GM12878 (cell line): ENCODE results near the gene HMGN4. TPM values are rescaled to one million over a fixed set of nuclear protein-coding genes. Genes with fewer than 3 reads are reported as not detected.

Source experiments
- ATAC-seq: fragments of 200-7000 bp; cut with Tn5 transposase; 3 replicates; pipeline ENCODE4 v1.9.1; 2020; ENCODE audit warnings: mild to moderate bottlenecking, moderate library complexity
- BruUV-seq: library from RNA; stranded (reverse); fragments of 400-500 nt; replicated peaks from 2 replicates; lab custom pipeline; 2021; lab: Mats Ljungman, UMichigan
- CTCF ChIA-PET: fragments of 300-600 bp; sonication (Branson Sonifier 250); formaldehyde crosslinking; extraction: SDS; loops from one replicate; lab custom pipeline; 2021; ENCODE audit warnings: inconsistent platforms; lab: Yijun Ruan, JAX
- POLR2A ChIA-PET: fragments of 350-600 bp; formaldehyde crosslinking; extraction: SDS; loops from one replicate; lab custom pipeline; 2021; ENCODE audit warnings: inconsistent platforms; lab: Charles Lee
- RAD21 ChIA-PET: fragments of 300-600 bp; sonication (Branson Sonifier 250); formaldehyde crosslinking; loops from one replicate; lab custom pipeline; 2023; ENCODE audit warnings: antibody characterized with exemption; ENCODE audit not compliant: unreplicated experiment; lab: Charles Lee
- SMC1A ChIA-PET: fragments of 300-600 bp; sonication (Branson Sonifier 250); formaldehyde crosslinking; loops from one replicate; lab custom pipeline; 2023; ENCODE audit not compliant: unreplicated experiment, uncharacterized antibody; lab: Charles Lee
- DNase-seq: peaks from one replicate; pipeline ENCODE4 v3.0.0-alpha.2; 2011; ENCODE audit warnings: low read depth, low spot score
- FAIRE-seq: peaks from 3 replicates; lab custom pipeline; 2011; peaks lifted over from hg19 to GRCh38; lab: Jason Lieb, UNC
- H2AFZ ChIP-seq: 2 replicates; pipeline ENCODE4 v1.6.0; 2011; ENCODE audit warnings: low read depth, low read length, control low read depth; ENCODE audit not compliant: control insufficient read depth
- H3K27ac ChIP-seq: 2 replicates; pipeline ENCODE4 v1.5.1; 2011; ENCODE audit warnings: control low read depth; ENCODE audit not compliant: control insufficient read depth, insufficient read depth
- H3K27me3 ChIP-seq, 2 experiments: replicated peaks in 1 of 2; 2 replicates each; pipeline versions ENCODE4 v1.6.0 to v1.6.1; 2011; ENCODE audit warnings: low read length in 1 of 2; ENCODE audit not compliant: control insufficient read depth in 2 of 2, insufficient read depth in 2 of 2
- H3K36me3 ChIP-seq, 2 experiments: 2 replicates each; pipeline ENCODE4 v1.5.1; 2011; ENCODE audit warnings: low read length in 1 of 2; ENCODE audit not compliant: control insufficient read depth in 2 of 2, insufficient read depth in 2 of 2
- H3K4me1 ChIP-seq: 2 replicates; pipeline ENCODE4 v1.6.1; 2011; ENCODE audit warnings: mild to moderate bottlenecking, low read length, moderate library complexity, mixed read lengths; ENCODE audit not compliant: control insufficient read depth, insufficient read depth
- H3K4me2 ChIP-seq: 2 replicates; pipeline ENCODE4 v1.6.0; 2011; ENCODE audit warnings: control low read depth; ENCODE audit not compliant: control insufficient read depth, insufficient read depth
- H3K4me3 ChIP-seq: fragments of 200-600 bp; sonication (generic); 2 replicates; pipeline ENCODE4 v1.5.1; 2016
- H3K79me2 ChIP-seq: 2 replicates; pipeline ENCODE4 v1.6.0; 2011; ENCODE audit warnings: low read length; ENCODE audit not compliant: control insufficient read depth, insufficient read depth
- H3K9ac ChIP-seq: 2 replicates; pipeline ENCODE4 v1.8.0; 2011; ENCODE audit warnings: low read length, control low read depth, mixed read lengths; ENCODE audit not compliant: control insufficient read depth, insufficient read depth
- H3K9me3 ChIP-seq: replicated peaks from 3 replicates; pipeline ENCODE4 v1.5.1; 2011; ENCODE audit warnings: mild to moderate bottlenecking, low read length; ENCODE audit not compliant: control insufficient read depth, insufficient read depth
- H4K20me1 ChIP-seq: 2 replicates; pipeline ENCODE4 v1.6.0; 2011; ENCODE audit not compliant: control insufficient read depth, insufficient read depth
- BCL11A ChIP-seq: IDR thresholded peaks from 2 replicates; pipeline ENCODE4 v1.6.1; 2011; ENCODE audit warnings: low read depth, low read length
- BCL3 ChIP-seq: IDR thresholded peaks from 2 replicates; pipeline ENCODE4 v1.6.1; 2011; ENCODE audit warnings: borderline replicate concordance, low read depth, mild to moderate bottlenecking, moderate library complexity, low read length; ENCODE audit not compliant: insufficient read depth, poor library complexity, severe bottlenecking
- CTCF ChIP-seq, 3 experiments: IDR thresholded peaks in 2 of 3; conservative IDR thresholded peaks in 1 of 3; 2 replicates each; pipeline ENCODE4 v1.5.1; 2011; ENCODE audit warnings: low read depth in 3 of 3, low read length in 3 of 3, mild to moderate bottlenecking in 3 of 3, control low read depth in 2 of 3, moderate library complexity in 2 of 3, inconsistent platforms in 1 of 3, mixed read lengths in 1 of 3; ENCODE audit not compliant: control insufficient read depth in 2 of 3, insufficient read depth in 1 of 3; ENCODE audit errors: extremely low read depth in 1 of 3
- E4F1 ChIP-seq: fragments of 450-650 bp; IDR thresholded peaks from 2 replicates; pipeline ENCODE4 v1.6.1; 2018; ENCODE audit warnings: borderline replicate concordance, mild to moderate bottlenecking; ENCODE audit not compliant: partially characterized antibody
- RAD21 ChIP-seq: IDR thresholded peaks from 2 replicates; pipeline ENCODE4 v1.6.1; 2011; ENCODE audit warnings: mild to moderate bottlenecking, low read depth, low read length, moderate library complexity; ENCODE audit not compliant: insufficient read depth
- RFX5 ChIP-seq: IDR thresholded peaks from 2 replicates; pipeline ENCODE4 v1.6.1; 2011; ENCODE audit warnings: low read depth, low read length, improper control_type of control experiment
- SMC3 ChIP-seq: IDR thresholded peaks from 2 replicates; pipeline ENCODE4 v1.6.1; 2011; ENCODE audit warnings: low read length, improper control_type of control experiment, borderline replicate concordance
- ZNF622 ChIP-seq: fragments of 450-650 bp; IDR thresholded peaks from 2 replicates; pipeline ENCODE4 v1.6.1; 2017; ENCODE audit warnings: mild to moderate bottlenecking, inconsistent platforms
- WGBS: methylation state at CpG from one replicate; pipeline ENCODE4 v1.1.6; 2016; ENCODE audit warnings: low lambda C conversion rate; ENCODE audit not compliant: insufficient replicate concordance, insufficient coverage; ENCODE audit errors: missing lambda C conversion rate; 5-methylcytosine and 5-hydroxymethylcytosine counted together
- in situ Hi-C: fragments of 300-500 bp; cut with MboI; formaldehyde crosslinking; loops from 9 replicates; pipeline ENCODE4 v1.14.3; 2018; ENCODE audit warnings: mixed read lengths
- intact Hi-C: fragments of 100-400 bp; cut with micrococcal nuclease; formaldehyde crosslinking; loops from one replicate; pipeline ENCODE4 v1.14.2; 2022; ENCODE audit not compliant: unreplicated experiment
- polyA plus RNA-seq, 11 experiments: library from polyadenylated mRNA; depleted of rRNA in 4 of 11; unstranded in 6 of 11; stranded (reverse) in 5 of 11; fragments of >200 nt; fragmentation: Nextera tagmentation in 4 of 11; fragmentation: Illumina TruSeq in 1 of 11; extraction: Ambion mirVana in 4 of 11; extraction: Trizol in 1 of 11; gene quantifications; 1 replicate in 1 of 11; 2 replicates in 10 of 11; pipeline versions ENCODE4 v1.2.1 to v1.2.3, GENCODE V29; 2011 to 2016; ENCODE audit warnings: inconsistent platforms in 2 of 11, missing spikeins in 2 of 11, low read depth in 1 of 11
- total RNA-seq, 4 experiments: library from RNA; depleted of rRNA in 3 of 4; stranded (reverse); fragments of >200 nt in 3 of 4; fragmentation: Illumina TruSeq in 1 of 4; extraction: Trizol in 1 of 4; gene quantifications; 2 replicates each; pipeline versions ENCODE4 v1.2.1 to v1.2.3, GENCODE V29; 2013 to 2021

The HMGN4 gene
- total and polyA plus RNA-seq, 10 of the 15 experiments (the other 5 are each of a cell fraction or from before 2014, with no cell fraction given) = 26.7 to 99.1 (median 76.7) TPM

- TF ChIP-seq BCL11A (no peak), BCL3 (no peak), RAD21 (peak; percentile 63), SMC3 (peak; percentile 72; the same call in 1 of the 2 replicates), E4F1 (no peak), RFX5 (no peak), CTCF (IDR thresholded peaks at IDR 0.05 in 2 of 3, conservative IDR thresholded peaks at IDR 0.05 in 1 of 3; ENCODE audit: control insufficient read depth in 2 of 3, extremely low read depth in 1 of 3, insufficient read depth in 1 of 3, low read depth in 3 of 3, low read length in 3 of 3) (peak; percentile 36 to 45 (median 43); a peak in 4 of 6 replicates), ZNF622 (no peak)
- FAIRE-seq (no peak), DNase-seq (no peak), ATAC-seq (peak; percentile 96)
- Histone ChIP-seq H3K36me3 (no peaks in the 10 kb centered on the region), H3K4me1 (no peaks in the 10 kb centered on the region), H3K4me2 (no peak overlapping the region), H3K9me3 (no peaks in the 10 kb centered on the region), H4K20me1 (no peaks in the 10 kb centered on the region), H2AFZ (peak overlapping the region; percentile 37; the same call in 1 of the 2 replicates), H3K4me3 (no peak overlapping the region), H3K27ac (no peak overlapping the region), H3K9ac (no peak overlapping the region), H3K79me2 (no peaks in the 10 kb centered on the region), H3K27me3 (no peaks in the 10 kb centered on the region; a peak in 1 of 4 replicates)
- intact Hi-C loops = loop anchor here (1.0 kb wide), 1 partner anchor 151 kb away; no protein-coding TSS in a partner anchor
- SMC1A ChIA-PET = interaction anchor here (1.0 kb wide), 2 partner anchors 10 to 16 kb away, joined by 3 to 4 read pairs; no protein-coding TSS in a partner anchor
- WGBS = 54% methylated on average over 2 of the region's 2 CpGs
- RAD21 ChIA-PET = interaction anchor here (1.7 kb wide), 1 partner anchor 19 kb away, joined by 4 read pairs; no protein-coding TSS in a partner anchor
- in situ Hi-C loops = no loop called here
- CTCF ChIA-PET = no interaction called here
- POLR2A ChIA-PET = no interaction called here
- no TSS peak for BruUV-seq
These were observed 44.9 kb upstream of the HMGN4 start for GRCh38 chr6:26493258-26493657.
